ENCODE data around the gene PARD3B. TPM values are rescaled to one million over a fixed set of nuclear protein-coding genes. Genes with fewer than 3 reads are reported as not detected.

Gene PARD3B
- total and polyA plus RNA-seq, 2 of the 8 experiments (the other 6 are each of a cell fraction or from before 2014, with no cell fraction given), result 1.2 to 5.7 TPM

DNA sequence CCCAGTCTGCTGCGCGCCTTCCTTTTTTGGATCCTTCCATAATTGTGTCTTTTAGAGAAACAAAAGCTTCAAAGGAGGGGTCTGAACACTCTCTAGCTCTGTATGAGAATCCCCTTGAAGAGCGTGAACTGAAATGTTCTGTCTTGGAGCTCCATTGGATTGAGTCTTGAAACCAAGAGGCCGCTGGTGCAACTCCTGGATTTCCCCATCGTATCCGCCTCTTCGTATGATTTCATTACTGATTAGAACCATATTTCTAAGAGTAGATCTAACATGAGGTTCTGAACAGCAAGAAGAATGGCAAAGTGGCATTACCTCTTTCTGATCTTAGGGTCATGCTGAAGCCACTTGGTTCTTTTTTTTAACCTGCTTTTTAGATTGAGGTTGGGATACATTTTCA, 1105.7 kb downstream of the PARD3B start (continued):
- TF ChIP-seq CHD2 (IDR thresholded peaks at IDR 0.05; ENCODE audit: low read length) (no peak), EZH2 (IDR thresholded peaks at IDR 0.05; ENCODE audit: low read depth, low read length, severe bottlenecking) (no peak), CBX5 (IDR thresholded peaks at IDR 0.05; ENCODE audit: low read depth, low read length) (no peak), KDM1A (IDR thresholded peaks at IDR 0.05; ENCODE audit: borderline replicate concordance, low read length) (no peak), SIRT6 (IDR thresholded peaks at IDR 0.05; ENCODE audit: low read length) (no peak), NANOG (IDR thresholded peaks at IDR 0.05; ENCODE audit: insufficient read depth, low read depth, low read length, poor library complexity, severe bottlenecking) (no peak), SRF (IDR thresholded peaks at IDR 0.05; ENCODE audit: low read depth, low read length) (no peak), HDAC6 (IDR thresholded peaks at IDR 0.05; ENCODE audit: low read depth, low read length) (no peak)

Measured in H1 (cell line).